ENCODE data around the gene AFF3.

AFF3 gene

GRCh38 chr2:99636144-99637034 is 506.0 kb downstream of the AFF3 start:
- Histone ChIP-seq H3K9me3 (ENCODE audit: control insufficient read depth in 2 of 2, low read length in 2 of 2) (no peaks in the 10 kb centered on the region), H3K27me3 (ENCODE audit: control insufficient read depth in 1 of 2, insufficient read depth in 2 of 2, low read length in 2 of 2) (no peaks in the 10 kb centered on the region), H3K27ac (ENCODE audit: low read length) (no peak overlapping the region), H3K36me3 (ENCODE audit: control insufficient read depth in 2 of 2, insufficient read depth in 2 of 2, low read length in 2 of 2) (no peaks in the 10 kb centered on the region), H3K4me3 (ENCODE audit: low read length in 2 of 2) (peak overlapping the region in 1 of 2 donors; percentile 15), H3K4me1 (ENCODE audit: control insufficient read depth, insufficient read depth, low read length) (peaks cover 13% of the 10 kb centered on the region), H3K9ac (ENCODE audit: low read length in 2 of 2) (no peak overlapping the region)

- Histone ChIP-seq H3K36me3 (ENCODE audit: control insufficient read depth in 2 of 2, insufficient read depth in 2 of 2, low read length in 2 of 2) (no peaks in the 10 kb centered on the region), H3K4me3 (ENCODE audit: low read length in 2 of 2) (no peak overlapping the region), H3K4me1 (ENCODE audit: control insufficient read depth, insufficient read depth, low read length) (peaks cover 10% of the 10 kb centered on the region), H3K9me3 (ENCODE audit: control insufficient read depth in 2 of 2, low read length in 2 of 2) (no peaks in the 10 kb centered on the region), H3K9ac (ENCODE audit: low read length in 2 of 2) (no peak overlapping the region), H3K27ac (ENCODE audit: low read length) (no peak overlapping the region), H3K27me3 (ENCODE audit: control insufficient read depth in 1 of 2, insufficient read depth in 2 of 2, low read length in 2 of 2) (no peaks in the 10 kb centered on the region)
These were observed 506.7 kb downstream of the AFF3 start for GRCh38 chr2:99635710-99636109.

- Histone ChIP-seq H3K4me1 (ENCODE audit: control insufficient read depth, insufficient read depth, low read length) (peaks cover 9% of the 10 kb centered on the region), H3K27me3 (ENCODE audit: control insufficient read depth in 1 of 2, insufficient read depth in 2 of 2, low read length in 2 of 2) (no peaks in the 10 kb centered on the region), H3K4me3 (ENCODE audit: low read length in 2 of 2) (no peak overlapping the region), H3K9me3 (ENCODE audit: control insufficient read depth in 2 of 2, low read length in 2 of 2) (no peaks in the 10 kb centered on the region), H3K9ac (ENCODE audit: low read length in 2 of 2) (no peak overlapping the region), H3K27ac (ENCODE audit: low read length) (no peak overlapping the region), H3K36me3 (ENCODE audit: control insufficient read depth in 2 of 2, insufficient read depth in 2 of 2, low read length in 2 of 2) (no peaks in the 10 kb centered on the region)
These were observed 508.2 kb downstream of the AFF3 start for GRCh38 chr2:99634234-99634633.

- no peaks in the 10 kb centered on the region for H3K27me3 ChIP-seq (ENCODE audit: control insufficient read depth in 1 of 2, insufficient read depth in 2 of 2, low read length in 2 of 2)
- no peak overlapping the region for H3K9ac ChIP-seq (ENCODE audit: low read length in 2 of 2)
- no peaks in the 10 kb centered on the region for H3K9me3 ChIP-seq (ENCODE audit: control insufficient read depth in 2 of 2, low read length in 2 of 2)
- H3K4me3 ChIP-seq (ENCODE audit: low read length in 2 of 2): no peak overlapping the region
- H3K36me3 ChIP-seq (ENCODE audit: control insufficient read depth in 2 of 2, insufficient read depth in 2 of 2, low read length in 2 of 2): no peaks in the 10 kb centered on the region
- H3K4me1 ChIP-seq (ENCODE audit: control insufficient read depth, insufficient read depth, low read length): peaks cover 7% of the 10 kb centered on the region
- H3K27ac ChIP-seq (ENCODE audit: low read length): no peak overlapping the region
These were observed 510.7 kb downstream of the AFF3 start for GRCh38 chr2:99631700-99632099.

DNA sequence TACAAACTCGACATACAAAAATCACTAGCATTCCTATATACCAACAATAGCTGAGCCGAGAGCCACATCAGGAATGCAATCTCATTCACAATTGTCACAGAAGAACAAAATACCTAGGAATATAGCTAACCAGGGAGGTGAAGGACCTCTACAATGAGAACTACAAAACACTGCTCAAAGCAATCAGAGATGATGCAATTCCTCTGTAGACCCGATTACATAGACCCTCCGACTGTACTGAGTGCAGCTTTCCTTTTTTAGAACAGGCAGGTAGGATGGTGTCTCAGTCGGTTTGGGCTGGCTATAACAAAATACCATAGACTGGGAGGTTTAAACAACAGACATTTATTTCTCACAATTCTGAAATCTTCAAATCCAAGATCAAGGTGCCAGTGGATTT is 513.1 kb downstream of the AFF3 start:
- Histone ChIP-seq H3K4me1 (ENCODE audit: control insufficient read depth, insufficient read depth, low read length) (peaks cover 9% of the 10 kb centered on the region), H3K27ac (ENCODE audit: low read length) (no peak overlapping the region), H3K27me3 (ENCODE audit: control insufficient read depth in 1 of 2, insufficient read depth in 2 of 2, low read length in 2 of 2) (no peaks in the 10 kb centered on the region), H3K9ac (ENCODE audit: low read length in 2 of 2) (no peak overlapping the region), H3K36me3 (ENCODE audit: control insufficient read depth in 2 of 2, insufficient read depth in 2 of 2, low read length in 2 of 2) (no peaks in the 10 kb centered on the region), H3K9me3 (ENCODE audit: control insufficient read depth in 2 of 2, low read length in 2 of 2) (no peaks in the 10 kb centered on the region), H3K4me3 (ENCODE audit: low read length in 2 of 2) (no peak overlapping the region)

DNA sequence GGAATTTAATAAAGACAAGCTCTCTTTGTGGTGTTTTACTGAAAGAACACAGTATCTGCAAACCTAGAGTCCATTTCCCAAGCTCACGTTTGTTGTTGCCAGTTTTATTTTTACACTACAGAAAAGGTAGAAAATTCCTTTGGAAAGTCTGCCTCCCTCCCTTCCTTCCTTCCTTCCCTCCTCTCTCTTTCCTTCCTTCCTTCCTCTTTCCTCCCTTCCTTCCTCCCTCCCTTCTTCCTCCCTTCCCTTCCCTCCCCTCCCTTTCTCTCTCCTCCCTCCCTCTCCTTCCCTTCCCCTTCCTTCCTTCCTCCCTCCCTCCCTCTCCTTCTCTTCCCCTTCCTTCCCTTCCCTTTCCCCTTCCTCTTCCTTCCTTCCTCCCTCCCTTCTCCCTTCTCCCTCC is 516.2 kb downstream of the AFF3 start:
- no peak overlapping the region for H3K9ac ChIP-seq (ENCODE audit: low read length in 2 of 2)
- no peak overlapping the region for H3K27ac ChIP-seq (ENCODE audit: low read length)
- H3K27me3 ChIP-seq (ENCODE audit: control insufficient read depth in 1 of 2, insufficient read depth in 2 of 2, low read length in 2 of 2): no peaks in the 10 kb centered on the region
- H3K36me3 ChIP-seq (ENCODE audit: control insufficient read depth in 2 of 2, insufficient read depth in 2 of 2, low read length in 2 of 2): no peaks in the 10 kb centered on the region
- H3K4me1 ChIP-seq (ENCODE audit: control insufficient read depth, insufficient read depth, low read length): peaks cover 33% of the 10 kb centered on the region
- H3K9me3 ChIP-seq (ENCODE audit: control insufficient read depth in 2 of 2, low read length in 2 of 2): no peaks in the 10 kb centered on the region
- no peak overlapping the region for H3K4me3 ChIP-seq (ENCODE audit: low read length in 2 of 2)

DNA sequence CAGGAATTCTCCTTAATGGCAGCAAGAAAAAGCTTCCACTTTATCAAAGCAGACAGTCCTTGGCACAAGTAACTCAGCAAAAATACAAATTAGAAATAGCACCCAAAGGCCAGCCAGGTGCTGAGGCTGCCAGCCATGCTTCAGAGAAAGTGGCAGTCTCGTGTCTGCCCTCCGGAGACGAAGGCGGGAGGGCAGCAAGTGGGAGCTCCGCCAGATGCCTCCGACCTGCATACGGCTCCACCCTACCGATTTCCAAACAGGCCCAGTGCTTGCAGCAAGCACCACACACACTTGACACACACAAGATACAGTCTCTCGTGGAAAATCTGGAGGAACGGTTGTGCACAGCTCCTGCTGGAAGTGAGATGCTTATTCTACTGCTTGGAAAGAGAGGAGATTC is 517.7 kb downstream of the AFF3 start:
- Histone ChIP-seq H3K36me3 (ENCODE audit: control insufficient read depth in 2 of 2, insufficient read depth in 2 of 2, low read length in 2 of 2) (no peaks in the 10 kb centered on the region), H3K27ac (ENCODE audit: low read length) (no peak overlapping the region), H3K9me3 (ENCODE audit: control insufficient read depth in 2 of 2, low read length in 2 of 2) (no peaks in the 10 kb centered on the region), H3K4me1 (ENCODE audit: control insufficient read depth, insufficient read depth, low read length) (peaks cover 36% of the 10 kb centered on the region), H3K4me3 (ENCODE audit: low read length in 2 of 2) (no peak overlapping the region), H3K9ac (ENCODE audit: low read length in 2 of 2) (no peak overlapping the region), H3K27me3 (ENCODE audit: control insufficient read depth in 1 of 2, insufficient read depth in 2 of 2, low read length in 2 of 2) (no peaks in the 10 kb centered on the region)

DNA sequence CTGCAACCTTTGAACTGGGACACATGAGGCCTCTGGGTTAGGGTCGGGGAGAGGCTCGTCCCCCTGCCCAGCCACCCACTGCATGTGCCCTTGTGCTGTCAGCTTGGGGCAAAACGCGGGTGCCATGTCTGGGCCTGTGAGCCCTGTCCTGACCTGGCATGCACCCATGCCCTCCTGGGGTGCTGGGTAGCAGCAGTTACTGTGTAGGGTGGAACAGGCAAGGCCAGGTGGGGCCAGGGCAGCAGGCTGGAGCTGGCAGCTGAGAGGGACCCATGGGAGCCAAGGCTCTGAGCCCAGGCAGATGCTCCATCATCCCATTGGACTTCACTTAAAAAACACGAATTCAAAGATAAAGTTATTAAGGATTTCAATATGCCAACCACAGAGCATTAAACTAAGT is 518.8 kb downstream of the AFF3 start:
- Histone ChIP-seq H3K36me3 (ENCODE audit: control insufficient read depth in 2 of 2, insufficient read depth in 2 of 2, low read length in 2 of 2) (no peaks in the 10 kb centered on the region), H3K27ac (ENCODE audit: low read length) (no peak overlapping the region)

DNA sequence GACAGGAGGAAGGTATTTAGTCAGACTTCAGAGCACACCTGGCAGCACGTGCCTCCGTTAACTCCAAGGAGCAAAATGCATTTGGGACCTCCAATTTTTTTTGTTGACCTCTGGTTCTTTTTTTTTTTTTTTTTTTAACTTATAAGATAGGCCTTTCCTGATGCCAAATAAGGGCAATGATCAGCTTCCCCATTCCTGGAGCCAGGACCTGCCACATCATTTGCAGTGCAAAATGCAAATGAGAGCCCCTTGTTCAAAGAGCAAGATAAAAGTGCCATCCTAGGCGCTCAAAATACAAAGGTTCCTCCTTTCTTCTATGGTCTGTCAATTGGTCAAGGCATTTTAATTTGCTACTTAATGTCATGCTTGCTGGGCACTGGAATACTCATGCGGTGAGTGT is 519.4 kb downstream of the AFF3 start:
- H3K27me3 ChIP-seq (ENCODE audit: control insufficient read depth in 1 of 2, insufficient read depth in 2 of 2, low read length in 2 of 2): no peaks in the 10 kb centered on the region
- H3K27ac ChIP-seq (ENCODE audit: low read length): no peak overlapping the region
- H3K4me1 ChIP-seq (ENCODE audit: control insufficient read depth, insufficient read depth, low read length): peaks cover 36% of the 10 kb centered on the region
- H3K9ac ChIP-seq (ENCODE audit: low read length in 2 of 2): no peak overlapping the region
- no peaks in the 10 kb centered on the region for H3K36me3 ChIP-seq (ENCODE audit: control insufficient read depth in 2 of 2, insufficient read depth in 2 of 2, low read length in 2 of 2)
- no peaks in the 10 kb centered on the region for H3K9me3 ChIP-seq (ENCODE audit: control insufficient read depth in 2 of 2, low read length in 2 of 2)
- no peak overlapping the region for H3K4me3 ChIP-seq (ENCODE audit: low read length in 2 of 2)

More for the DNA sequence above, 518.8 kb downstream of the AFF3 start:
- Histone ChIP-seq H3K4me3 (ENCODE audit: low read length in 2 of 2) (no peak overlapping the region), H3K4me1 (ENCODE audit: control insufficient read depth, insufficient read depth, low read length) (peaks cover 36% of the 10 kb centered on the region), H3K9me3 (ENCODE audit: control insufficient read depth in 2 of 2, low read length in 2 of 2) (no peaks in the 10 kb centered on the region), H3K9ac (ENCODE audit: low read length in 2 of 2) (no peak overlapping the region), H3K27me3 (ENCODE audit: control insufficient read depth in 1 of 2, insufficient read depth in 2 of 2, low read length in 2 of 2) (no peaks in the 10 kb centered on the region)

DNA sequence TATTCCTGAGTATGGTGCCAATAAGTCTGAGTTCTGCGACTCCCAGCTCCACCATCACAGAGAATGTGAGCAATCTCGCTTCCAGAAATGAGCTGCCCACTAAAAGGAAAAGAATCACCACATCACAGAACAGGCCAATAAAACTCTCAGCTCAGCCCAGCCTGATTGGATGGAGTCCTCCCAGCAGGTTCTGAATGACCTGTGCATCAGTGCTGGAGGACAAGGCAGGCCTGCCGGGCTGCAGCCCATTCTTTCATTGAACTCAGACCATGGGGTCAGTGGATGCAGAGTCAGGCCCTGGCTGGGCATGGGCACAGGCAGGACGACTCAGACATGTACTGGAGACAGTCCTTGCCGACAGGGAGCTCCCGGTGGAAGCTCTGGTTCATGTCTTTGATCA is 519.9 kb downstream of the AFF3 start:
- Histone ChIP-seq H3K27me3 (ENCODE audit: control insufficient read depth in 1 of 2, insufficient read depth in 2 of 2, low read length in 2 of 2) (no peaks in the 10 kb centered on the region), H3K27ac (ENCODE audit: low read length) (no peak overlapping the region), H3K4me1 (ENCODE audit: control insufficient read depth, insufficient read depth, low read length) (peaks cover 36% of the 10 kb centered on the region), H3K36me3 (ENCODE audit: control insufficient read depth in 2 of 2, insufficient read depth in 2 of 2, low read length in 2 of 2) (no peaks in the 10 kb centered on the region), H3K9me3 (ENCODE audit: control insufficient read depth in 2 of 2, low read length in 2 of 2) (no peaks in the 10 kb centered on the region), H3K9ac (ENCODE audit: low read length in 2 of 2) (no peak overlapping the region), H3K4me3 (ENCODE audit: low read length in 2 of 2) (no peak overlapping the region)

DNA sequence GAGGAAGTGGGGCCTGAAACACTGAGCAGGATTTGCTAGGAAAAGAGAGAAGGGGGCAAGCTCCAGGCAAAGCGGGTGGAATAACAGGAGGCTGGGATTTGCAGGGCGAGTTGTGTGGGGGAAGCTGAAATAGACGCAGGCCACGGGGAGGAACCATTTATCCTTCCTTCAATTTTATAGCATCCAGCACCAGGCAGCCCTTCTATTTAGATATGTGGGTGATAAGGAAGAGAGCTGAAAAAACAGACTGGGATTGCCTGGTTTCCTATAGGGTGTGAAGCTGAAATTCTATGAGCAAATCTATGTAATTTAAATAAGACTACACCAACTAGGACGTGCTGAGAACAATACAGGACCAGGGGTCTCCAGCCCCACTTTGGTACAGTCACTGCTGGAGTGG is 520.6 kb downstream of the AFF3 start:
- H3K9ac ChIP-seq (ENCODE audit: low read length in 2 of 2): no peak overlapping the region
- H3K9me3 ChIP-seq (ENCODE audit: control insufficient read depth in 2 of 2, low read length in 2 of 2): no peaks in the 10 kb centered on the region
- no peaks in the 10 kb centered on the region for H3K27me3 ChIP-seq (ENCODE audit: control insufficient read depth in 1 of 2, insufficient read depth in 2 of 2, low read length in 2 of 2)
- peaks cover 36% of the 10 kb centered on the region for H3K4me1 ChIP-seq (ENCODE audit: control insufficient read depth, insufficient read depth, low read length)
- H3K4me3 ChIP-seq (ENCODE audit: low read length in 2 of 2): no peak overlapping the region
- no peak overlapping the region for H3K27ac ChIP-seq (ENCODE audit: low read length)
- H3K36me3 ChIP-seq (ENCODE audit: control insufficient read depth in 2 of 2, insufficient read depth in 2 of 2, low read length in 2 of 2): no peaks in the 10 kb centered on the region
